GM21737 (cell line): ENCODE data around the gene UBE2D3.

Source experiments
- ATAC-seq: cut with Tn5 transposase; IDR thresholded peaks from one replicate; pipeline ENCODE4 v1.9.1; 2021; ENCODE audit warnings: mild to moderate bottlenecking, moderate library complexity; ENCODE audit not compliant: unreplicated experiment

The UBE2D3 gene

DNA sequence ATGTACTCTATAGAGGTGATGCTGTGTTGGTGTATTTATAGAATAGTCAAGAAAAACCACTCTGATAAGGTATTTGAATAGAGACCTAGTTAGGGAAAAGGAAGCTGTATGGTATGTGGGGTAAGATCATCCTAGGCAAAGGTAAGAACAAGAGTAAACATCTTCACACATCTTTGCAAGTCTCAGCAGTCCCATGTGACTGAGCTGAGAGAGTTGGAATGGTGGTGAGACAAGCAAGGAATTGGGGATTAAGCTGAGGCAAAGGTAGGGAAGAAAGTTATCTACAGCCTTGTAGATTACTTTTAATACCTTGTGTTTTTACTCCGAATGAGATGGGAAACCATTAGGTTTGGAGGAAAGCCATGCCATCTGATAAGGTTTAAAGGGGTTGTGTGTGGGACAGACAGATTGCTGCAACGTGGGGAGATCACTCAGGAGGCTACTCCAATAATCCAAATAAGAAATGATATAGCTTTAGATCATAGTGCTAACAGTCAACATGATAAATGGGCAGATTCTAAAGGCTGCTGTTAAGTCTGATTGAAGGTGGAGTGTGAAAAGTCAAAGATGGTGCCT, 34.9 kb downstream of the UBE2D3 start:
- no peak for ATAC-seq

DNA sequence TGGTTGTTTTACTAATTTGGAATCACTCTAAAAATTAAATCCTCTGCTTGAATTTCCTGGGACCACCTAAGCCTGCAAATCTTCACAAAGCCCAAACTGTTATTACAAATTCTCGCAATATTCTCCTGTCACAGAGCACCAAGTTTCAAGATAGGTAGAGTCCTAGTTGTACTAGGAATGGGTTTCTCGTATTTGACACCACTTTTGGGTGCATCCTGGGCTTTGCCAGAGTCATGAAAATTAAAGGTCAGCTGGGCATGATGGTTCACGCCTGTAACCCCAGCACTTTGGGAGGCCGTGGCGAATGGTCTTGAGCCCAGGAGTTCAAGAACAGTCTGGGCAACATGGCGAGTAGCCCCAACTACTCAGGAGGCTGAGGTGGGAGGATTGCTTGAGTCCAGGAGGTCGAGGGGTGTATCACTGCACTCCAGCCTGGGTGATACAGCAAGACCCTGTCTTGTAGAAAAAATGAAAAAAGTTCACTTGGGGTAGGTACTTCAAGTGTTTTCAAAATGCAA, 36.0 kb downstream of the UBE2D3 start:
- ATAC-seq: no peak

DNA sequence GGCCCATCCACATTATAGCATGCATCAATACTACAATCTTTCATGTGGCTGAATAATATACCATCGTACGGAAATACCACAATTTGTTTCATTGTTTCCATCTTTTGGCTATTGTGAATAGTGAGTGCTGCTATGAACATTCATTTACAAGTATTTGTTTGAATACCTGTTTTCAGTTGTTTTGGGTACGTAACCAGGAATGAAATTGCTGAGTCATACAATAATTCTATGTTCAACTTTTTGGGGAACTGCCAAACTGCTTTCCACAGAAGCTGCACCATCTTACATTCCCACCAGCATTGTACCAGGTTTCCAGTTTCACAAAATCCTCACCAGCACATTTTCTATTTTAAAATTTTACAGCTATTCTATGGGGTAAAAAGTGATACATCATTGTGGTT, 38.0 kb downstream of the UBE2D3 start:
- ATAC-seq: no peak

DNA sequence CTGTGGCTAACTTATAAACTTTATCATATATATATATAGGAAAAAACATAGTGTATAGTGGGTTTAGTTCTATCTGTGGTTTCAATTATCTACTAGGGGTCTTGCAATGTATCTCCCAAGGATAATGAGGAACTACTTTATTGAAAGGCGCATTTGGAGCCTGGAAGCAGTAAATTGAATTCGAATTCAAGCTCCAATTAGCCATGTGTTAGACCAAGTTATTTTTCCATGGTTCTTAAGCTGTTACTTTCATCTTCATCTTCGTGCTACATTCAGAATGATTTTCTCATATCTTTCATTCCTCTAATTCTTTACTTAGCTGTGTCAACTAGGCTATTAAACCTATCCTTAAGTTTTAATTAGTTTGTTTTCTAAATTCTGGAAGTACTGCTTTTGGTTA, 39.4 kb downstream of the UBE2D3 start:
- ATAC-seq: no peak

DNA sequence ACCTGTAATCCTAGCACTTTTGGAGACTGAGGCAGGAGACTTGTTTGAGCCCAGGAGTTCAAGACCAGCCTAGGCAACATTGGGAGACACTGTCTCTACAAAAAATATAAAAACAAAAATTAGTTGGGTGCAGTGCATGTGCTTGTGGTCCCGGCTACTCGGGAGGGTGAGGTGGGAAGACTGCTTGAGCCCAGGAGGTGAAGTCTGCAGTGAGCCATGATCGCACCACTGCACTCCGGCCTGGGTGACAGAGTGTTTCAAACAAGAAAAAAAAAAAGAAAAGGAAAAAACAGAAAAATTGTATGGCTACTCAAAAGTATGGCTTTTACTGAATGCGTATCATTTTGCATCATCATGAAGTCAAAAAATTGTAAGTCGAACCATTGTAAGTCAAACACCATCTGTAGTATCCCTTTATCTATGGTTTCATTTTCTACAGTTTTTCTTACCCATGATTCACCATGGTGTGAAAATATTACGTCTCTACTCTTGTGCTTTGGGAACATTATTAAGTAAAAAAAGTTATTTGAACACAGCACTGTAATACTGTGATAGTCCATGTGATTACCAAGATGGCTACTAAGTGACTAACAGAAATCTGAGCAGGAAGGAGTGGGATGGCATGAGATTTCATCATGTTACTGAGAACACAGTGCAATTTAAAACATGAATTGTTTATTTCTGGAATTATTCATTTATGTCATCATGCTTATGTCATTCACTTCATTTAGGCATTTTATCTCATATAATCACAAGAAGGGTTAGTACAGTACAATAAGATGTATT, 40.1 kb downstream of the UBE2D3 start:
- no peak for ATAC-seq

DNA sequence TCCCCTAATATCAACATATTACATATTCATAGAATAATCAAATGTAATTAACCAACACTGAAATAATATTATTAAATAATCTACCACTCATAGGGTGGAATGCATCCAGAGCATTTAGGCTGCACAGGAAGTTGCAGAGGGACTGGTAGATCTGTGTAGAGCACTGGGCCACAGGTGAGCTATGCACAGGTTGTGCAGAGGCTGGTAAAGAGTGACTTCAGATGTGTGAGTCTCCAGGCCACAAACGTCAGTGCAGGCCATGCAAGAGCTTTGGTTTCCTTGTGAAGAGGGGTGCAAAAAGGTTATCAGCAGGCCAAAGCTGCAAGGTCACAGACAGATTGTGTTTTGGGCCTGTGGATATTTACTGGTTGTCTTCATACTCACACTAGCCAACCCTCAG, 41.1 kb downstream of the UBE2D3 start:
- ATAC-seq: no peak

DNA sequence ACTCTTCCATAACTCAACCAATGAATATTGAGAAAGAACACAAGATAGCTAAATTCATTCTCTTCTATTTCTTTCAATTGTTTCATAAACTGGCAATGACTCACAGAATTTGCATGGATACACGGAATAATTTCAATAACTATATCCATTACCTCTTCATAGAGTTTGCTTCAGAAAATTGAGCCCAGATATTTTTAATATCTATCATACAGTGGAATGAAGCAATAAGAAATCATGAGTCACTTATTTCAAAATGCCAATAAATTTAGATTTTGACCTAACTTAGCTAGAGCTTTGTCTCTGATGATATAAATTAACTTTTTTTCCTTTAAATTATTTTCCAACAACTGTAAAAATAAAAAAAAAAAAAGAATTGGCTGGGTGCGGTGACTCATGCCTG, 44.3 kb downstream of the UBE2D3 start:
- ATAC-seq: no peak

DNA sequence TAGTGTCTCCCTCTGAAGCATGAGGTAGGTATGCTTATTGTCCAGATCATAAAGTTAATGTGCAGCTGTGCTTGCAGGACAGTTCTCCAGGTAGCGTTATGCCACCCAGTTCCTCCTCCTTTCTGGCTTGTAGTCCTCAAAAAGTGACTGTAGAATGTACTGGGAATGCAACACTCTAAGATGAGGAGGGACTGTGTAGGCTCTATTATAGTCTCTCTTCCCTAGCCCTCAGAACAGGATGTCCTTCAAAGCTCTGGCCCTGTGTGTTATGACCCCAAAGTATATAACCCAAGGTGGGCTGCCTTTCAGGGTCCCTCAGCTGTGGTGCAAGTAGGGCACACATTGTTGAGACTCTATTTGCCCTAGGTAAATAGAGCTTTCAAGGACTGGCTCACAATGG, 45.8 kb downstream of the UBE2D3 start:
- ATAC-seq: no peak

DNA sequence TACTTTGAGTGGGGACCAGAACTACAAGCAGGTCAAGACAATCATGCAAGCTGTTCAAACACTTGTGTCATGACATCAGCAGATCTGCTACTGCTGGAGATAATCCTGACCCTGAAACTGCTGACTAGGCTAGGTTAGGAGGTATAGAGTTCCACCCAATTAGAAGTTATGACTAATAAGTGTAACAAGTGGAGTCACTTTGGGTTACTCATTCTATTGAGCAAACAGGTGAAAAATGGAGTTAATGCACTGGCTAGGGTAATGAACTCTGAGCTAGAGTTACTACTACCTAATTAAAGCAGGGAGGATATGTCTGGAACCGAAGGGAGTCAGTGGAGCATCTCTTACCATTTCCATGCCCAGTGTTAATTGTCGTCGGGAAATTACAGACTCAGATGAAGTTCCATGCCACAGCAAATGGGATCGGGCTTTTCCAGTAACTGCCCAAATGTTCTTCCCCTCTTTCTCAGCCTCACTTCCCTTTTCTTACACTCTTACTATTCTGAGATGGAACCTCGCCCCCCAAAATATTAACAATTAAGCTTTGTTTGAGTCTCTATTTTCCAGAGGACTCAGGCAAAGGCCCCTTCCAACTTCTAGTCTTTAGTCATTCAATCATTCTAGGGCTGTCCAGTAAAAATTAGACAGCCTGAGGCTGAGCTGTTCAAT, 46.7 kb downstream of the UBE2D3 start:
- ATAC-seq: no peak

DNA sequence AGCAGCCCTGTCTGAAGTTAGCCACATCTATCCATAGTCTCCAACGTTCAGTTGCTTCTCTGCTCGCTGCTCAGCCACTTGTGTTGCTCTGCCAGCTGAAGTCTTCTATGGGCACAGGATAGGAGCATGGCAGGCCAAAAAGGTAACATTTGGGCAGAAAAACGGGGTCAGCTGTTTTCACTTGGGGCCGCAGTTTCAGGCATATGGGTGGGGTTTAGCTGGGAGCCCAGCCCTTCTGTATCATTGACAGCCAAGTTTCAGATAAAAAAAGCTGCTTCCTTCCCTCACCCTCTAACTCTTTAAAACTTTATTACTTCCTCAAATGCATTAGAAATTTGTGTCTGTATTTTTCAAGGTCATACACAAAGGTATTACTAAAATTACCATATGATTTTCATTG, 48.1 kb downstream of the UBE2D3 start:
- ATAC-seq: no peak

DNA sequence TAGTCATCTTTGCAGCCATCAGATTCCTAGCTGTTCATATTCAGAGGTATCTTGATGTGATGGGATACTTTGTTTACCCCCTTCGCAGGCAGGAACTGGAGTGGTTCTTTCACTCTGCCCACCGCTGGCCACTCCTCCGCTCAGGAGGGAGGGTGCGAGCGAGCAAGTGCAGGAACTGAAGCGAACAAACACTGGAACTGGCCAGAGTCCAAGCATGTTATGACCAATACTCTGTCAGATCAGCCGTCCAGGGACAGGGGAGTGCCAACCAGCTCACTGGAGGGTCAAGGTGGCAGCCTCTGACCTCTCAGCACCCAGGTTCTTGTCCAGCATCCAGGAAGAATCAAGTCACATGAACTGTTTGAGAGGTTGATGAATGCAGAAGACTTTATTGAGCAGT, 48.6 kb downstream of the UBE2D3 start:
- no peak for ATAC-seq

DNA sequence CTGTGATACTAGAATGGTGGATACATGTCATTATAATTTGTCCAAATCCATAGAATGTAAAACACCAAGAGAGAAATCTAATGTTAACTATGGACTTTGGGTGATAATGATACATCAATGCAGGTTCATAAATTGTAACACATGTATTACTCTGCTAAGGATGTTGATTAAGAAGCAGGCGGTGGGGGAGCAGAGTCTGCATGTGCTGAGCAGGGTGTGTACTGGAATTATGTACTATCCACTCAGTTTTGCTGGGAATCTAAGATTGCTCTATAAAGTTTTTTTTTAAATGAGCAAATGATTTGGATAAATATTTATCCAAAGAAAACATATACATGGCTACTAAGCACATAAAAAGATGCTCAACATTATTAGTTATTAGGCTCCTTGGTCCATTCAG, 51.5 kb downstream of the UBE2D3 start:
- no peak for ATAC-seq

DNA sequence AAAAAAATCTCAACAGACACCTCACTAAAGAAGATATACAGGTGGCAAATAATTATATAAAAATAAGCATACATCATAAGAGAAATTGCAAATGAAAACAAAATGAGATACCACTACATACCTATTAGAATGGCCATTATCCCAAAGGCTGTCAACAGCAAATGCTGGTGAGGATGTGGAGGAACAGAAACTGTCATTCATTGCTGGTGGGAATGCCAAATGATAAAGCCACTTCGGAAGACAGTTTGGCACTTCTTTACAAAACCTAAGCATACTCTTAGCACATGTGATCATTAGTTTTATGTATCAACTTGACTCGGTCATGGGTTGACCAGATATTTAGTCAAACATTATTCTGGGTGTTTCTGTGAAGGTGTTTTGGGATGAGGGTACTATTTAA, 53.1 kb downstream of the UBE2D3 start:
- ATAC-seq: no peak

DNA sequence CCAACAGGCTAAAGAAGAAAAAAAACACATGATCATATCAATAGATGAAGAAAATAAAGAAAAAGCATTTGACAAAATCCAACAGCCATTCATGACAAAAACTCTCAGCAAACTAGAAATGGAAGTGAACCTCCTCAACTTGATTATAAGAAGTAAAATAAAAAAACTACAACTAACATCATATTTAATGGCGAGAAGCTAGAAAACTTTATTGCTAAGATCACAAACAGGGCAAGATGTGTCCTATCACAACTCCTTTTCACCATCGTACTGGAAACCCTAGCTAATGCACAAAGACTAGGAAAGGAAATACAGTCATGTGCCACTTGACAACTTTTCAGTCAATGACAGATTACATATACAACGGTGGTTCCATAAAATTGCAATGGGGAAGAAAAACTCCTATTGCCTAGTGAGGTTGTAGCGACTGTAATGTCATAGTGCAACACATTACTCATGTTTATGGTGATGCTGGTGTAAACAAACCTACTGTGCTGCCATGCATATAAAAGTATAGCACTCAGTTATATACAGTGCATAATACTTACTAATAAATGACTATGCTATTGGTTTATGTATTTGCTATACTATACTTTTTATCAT, 54.5 kb downstream of the UBE2D3 start:
- no peak for ATAC-seq

DNA sequence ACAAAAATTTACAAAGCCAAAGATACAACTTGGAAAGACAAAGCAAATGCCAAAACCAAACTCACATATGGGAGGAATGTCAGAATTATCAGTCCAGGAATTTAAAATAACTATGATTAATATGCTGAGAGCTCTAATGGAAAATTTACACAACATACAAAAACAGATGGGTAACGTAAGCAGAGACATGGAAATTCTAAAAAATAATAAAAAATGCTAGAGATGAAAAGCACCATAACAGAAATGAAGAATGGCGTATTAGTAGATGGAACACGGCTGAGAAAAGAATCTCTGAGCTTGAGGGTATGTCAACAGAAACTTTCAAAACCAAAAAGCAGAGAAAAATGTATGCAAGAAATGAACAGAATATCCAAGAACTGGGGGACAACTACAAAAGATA, 62.5 kb downstream of the UBE2D3 start:
- ATAC-seq: no peak

DNA sequence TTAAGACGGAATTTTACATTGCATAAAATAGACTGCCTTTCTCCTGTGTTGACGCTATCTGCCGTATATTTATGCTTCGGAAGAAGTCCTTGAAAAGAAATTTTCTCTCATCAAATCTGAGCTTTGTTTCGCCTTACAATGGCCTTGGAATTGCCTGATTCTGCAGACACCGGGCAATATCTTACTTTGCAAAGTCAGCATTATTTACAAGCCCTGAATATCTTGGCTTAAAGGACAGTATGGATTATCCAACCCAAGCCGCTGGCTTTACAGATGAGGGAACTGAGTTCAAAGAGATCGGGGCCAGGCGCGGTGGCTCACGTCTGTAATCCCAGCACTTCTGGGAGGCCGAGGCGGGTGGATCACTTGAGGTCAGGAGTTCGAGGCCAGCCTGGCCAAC, 65.4 kb downstream of the UBE2D3 start:
- ATAC-seq: no peak

DNA sequence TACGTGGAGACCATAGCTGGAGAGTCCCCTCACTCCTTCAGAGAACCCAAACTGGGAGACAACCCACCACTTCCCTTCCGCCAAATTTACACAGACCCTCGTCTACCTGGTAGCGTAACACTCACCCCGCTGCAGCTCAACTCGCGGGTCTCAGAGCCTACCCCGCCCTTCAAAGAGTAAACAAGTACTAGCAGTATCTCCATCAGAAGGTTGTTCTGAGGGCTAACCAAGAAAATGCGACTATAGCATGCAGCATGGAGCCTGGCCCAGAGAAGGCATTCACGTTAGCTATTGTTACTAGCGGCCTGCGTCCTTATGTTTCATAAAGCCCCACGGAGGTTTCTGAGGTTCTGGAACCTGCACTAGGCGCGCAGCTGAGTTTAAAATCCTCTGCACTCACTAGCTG, 66.1 kb downstream of the UBE2D3 start:
- ATAC-seq: no peak

DNA sequence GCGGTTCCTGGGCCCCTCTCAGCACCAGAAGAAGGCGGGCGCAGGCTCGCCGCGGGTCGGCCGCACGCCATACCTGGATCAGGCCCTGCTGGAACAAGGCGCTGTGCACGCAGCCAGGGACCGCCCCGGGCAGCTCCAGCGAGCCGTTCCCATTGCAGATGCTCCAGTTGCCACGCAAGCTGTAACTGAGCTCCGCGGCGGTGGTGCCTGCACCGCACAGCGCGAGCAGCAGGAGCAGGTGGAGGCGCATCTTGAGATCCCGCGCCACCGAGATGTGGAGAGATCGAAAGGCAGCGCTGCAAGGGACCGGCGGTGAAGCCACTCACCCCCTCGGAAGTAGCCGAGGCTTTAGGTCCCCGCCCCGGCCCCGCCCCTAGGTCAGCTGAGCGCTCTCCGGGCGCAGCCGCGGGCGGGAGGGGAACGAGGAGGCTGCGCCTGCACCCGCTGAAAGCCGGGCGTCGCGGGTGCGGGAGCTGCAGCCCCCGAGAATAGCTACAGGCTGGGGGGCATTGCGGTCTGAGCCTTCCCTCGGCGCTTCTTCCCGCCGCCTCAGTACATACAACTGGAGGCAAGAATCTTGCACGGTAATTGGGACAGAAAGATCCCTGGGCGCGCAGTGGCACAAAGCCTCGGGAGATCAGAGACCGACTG, 66.6 kb downstream of the UBE2D3 start, which contains the start of gene MANBA:
Gene MANBA (minus strand): TSS at position 324 of the 651 bp plus-strand sequence. CDS start 74 bp downstream, at position 250.
- peak; percentile 88 for ATAC-seq

DNA sequence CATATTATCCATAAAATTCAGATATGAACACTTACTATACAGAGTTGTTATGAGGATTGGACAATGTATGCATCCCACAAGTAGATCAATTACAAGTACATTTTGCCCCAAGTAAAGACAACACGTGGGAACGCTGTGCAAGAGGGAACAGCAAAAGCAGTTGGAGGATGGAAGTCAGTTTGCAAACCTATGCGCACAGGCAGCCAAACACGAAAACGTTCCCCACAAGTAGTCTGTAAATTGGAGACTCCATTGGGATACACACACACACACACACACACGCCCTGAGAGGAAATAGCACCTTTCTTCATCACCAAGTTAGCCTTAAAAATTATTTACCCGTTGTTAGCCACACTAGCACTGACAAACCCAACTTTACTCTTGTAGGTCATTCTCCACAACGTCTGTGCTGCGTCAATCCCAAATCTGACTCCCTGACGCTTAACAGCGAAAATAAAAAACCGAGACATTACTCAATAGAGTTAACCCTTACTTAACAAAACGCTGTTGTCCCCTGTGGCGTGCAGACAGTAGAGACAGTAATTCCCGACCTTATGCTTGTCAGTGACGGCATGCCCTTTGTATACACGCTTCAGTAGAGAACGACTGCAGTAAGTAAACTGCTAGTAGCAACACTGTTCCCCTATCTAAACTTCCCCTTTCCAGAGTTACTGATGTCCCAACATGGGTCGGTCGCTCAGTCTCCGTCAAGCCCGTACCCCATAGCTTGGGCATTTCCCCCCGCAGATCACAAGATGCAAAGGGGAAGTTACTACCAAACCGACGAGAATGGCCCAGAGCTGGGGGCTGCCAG, 67.3 kb downstream of the UBE2D3 start:
- peak; percentile 58 for ATAC-seq
